H1 (cell line): ENCODE data around the gene TRAF3. TPM values are rescaled to one million over a fixed set of nuclear protein-coding genes. Genes with fewer than 3 reads are reported as not detected.
A peak's percentile ranks its signal among the peaks of the same experiment; 100 is the strongest.

Source experiments
- CTCF ChIA-PET: fragments of 300-600 bp; sonication (Branson Sonifier 250); formaldehyde crosslinking; loops from one replicate; lab custom pipeline; 2021; ENCODE audit not compliant: partially characterized antibody; lab: Charles Lee
- POLR2A ChIA-PET: fragments of 300-600 bp; sonication (Branson Sonifier 250); formaldehyde crosslinking; loops from one replicate; lab custom pipeline; 2021; ENCODE audit warnings: inconsistent platforms; ENCODE audit not compliant: partially characterized antibody; lab: Charles Lee
- DNase-seq, 2 experiments: peaks; one replicate each; pipeline versions ENCODE4 v3.0.0 to v3.0.0-alpha.2; 2010 to 2022; ENCODE audit warnings: low spot score in 2 of 2, low read depth in 1 of 2, mixed read lengths in 1 of 2
- FAIRE-seq: peaks from 2 replicates; lab custom pipeline; 2011; peaks lifted over from hg19 to GRCh38; lab: Jason Lieb, UNC
- H2AFZ ChIP-seq: 2 replicates; pipeline ENCODE4 v1.8.1; 2012; ENCODE audit warnings: low read length, inconsistent platforms
- H2AK5ac ChIP-seq: 2 replicates; pipeline ENCODE4 v1.6.1; 2013; ENCODE audit warnings: low read depth, low read length
- H2BK120ac ChIP-seq: replicated peaks from 2 replicates; pipeline ENCODE3; 2013; ENCODE audit warnings: low read depth, low read length, inconsistent platforms
- H2BK12ac ChIP-seq: 2 replicates; pipeline ENCODE4 v1.6.1; 2013; ENCODE audit warnings: low read depth, low read length
- H2BK15ac ChIP-seq: 2 replicates; pipeline ENCODE4 v1.6.1; 2013; ENCODE audit warnings: low read length
- H2BK20ac ChIP-seq: 2 replicates; pipeline ENCODE4 v1.6.1; 2013; ENCODE audit warnings: low read length
- H2BK5ac ChIP-seq: 2 replicates; pipeline ENCODE4 v1.6.1; 2013; ENCODE audit warnings: low read depth, low read length
- H3K14ac ChIP-seq: 2 replicates; pipeline ENCODE4 v1.6.1; 2013; ENCODE audit warnings: inconsistent platforms; ENCODE audit not compliant: insufficient read length
- H3K18ac ChIP-seq: 2 replicates; pipeline ENCODE4 v1.6.1; 2013; ENCODE audit warnings: low read length; ENCODE audit errors: extremely low read depth
- H3K23ac ChIP-seq: 2 replicates; pipeline ENCODE4 v1.6.1; 2013; ENCODE audit warnings: inconsistent platforms; ENCODE audit not compliant: insufficient read length
- H3K23me2 ChIP-seq: 2 replicates; pipeline ENCODE4 v1.6.1; 2013; ENCODE audit warnings: low read depth, low read length
- H3K27ac ChIP-seq: 2 replicates; pipeline ENCODE4 v1.6.1; 2011; ENCODE audit warnings: low read depth, low read length, inconsistent platforms
- H3K27me3 ChIP-seq, 4 experiments: replicated peaks in 1 of 4; 1 replicate in 1 of 4; 2 replicates in 3 of 4; pipeline versions ENCODE4 v1.6.1 to v1.8.1; 2011 to 2013; ENCODE audit warnings: low read length in 3 of 4, mild to moderate bottlenecking in 3 of 4, inconsistent platforms in 2 of 4, mixed read lengths in 2 of 4, moderate library complexity in 1 of 4; ENCODE audit not compliant: control insufficient read depth in 3 of 4, insufficient read depth in 3 of 4; ENCODE audit errors: extremely low read depth in 1 of 4
- H3K36me3 ChIP-seq, 4 experiments: 2 replicates each; pipeline versions ENCODE4 v1.6.1 to v1.8.1; 2011 to 2013; ENCODE audit warnings: mild to moderate bottlenecking in 4 of 4, low read length in 3 of 4, moderate library complexity in 2 of 4, control low read depth in 1 of 4, inconsistent platforms in 1 of 4; ENCODE audit not compliant: insufficient read depth in 4 of 4, control insufficient read depth in 2 of 4
- H3K4ac ChIP-seq: replicated peaks from 2 replicates; pipeline ENCODE3; 2013; ENCODE audit warnings: low read length, low read depth, mixed read lengths, inconsistent platforms; ENCODE audit not compliant: insufficient read length
- H3K4me1 ChIP-seq, 4 experiments: replicated peaks in 1 of 4; 1 replicate in 1 of 4; 2 replicates in 3 of 4; pipeline versions ENCODE4 v1.6.1 to v1.8.1; 2011 to 2013; ENCODE audit warnings: low read length in 3 of 4, inconsistent platforms in 2 of 4, mixed read lengths in 1 of 4; ENCODE audit not compliant: insufficient read depth in 4 of 4, control insufficient read depth in 3 of 4
- H3K4me2 ChIP-seq, 2 experiments: 2 replicates each; pipeline versions ENCODE4 v1.6.1 to v1.8.1; 2011 to 2013; ENCODE audit warnings: low read depth in 2 of 2, low read length in 2 of 2, control low read depth in 1 of 2, inconsistent platforms in 1 of 2, mild to moderate bottlenecking in 1 of 2; ENCODE audit not compliant: insufficient read depth in 1 of 2
- H3K4me3 ChIP-seq, 4 experiments: fragments of 200-600, 300-600 bp in 1 of 4; sonication (generic), shearing (Covaris generic), sonication (Bioruptor Twin) in 1 of 4; 2 replicates each; pipeline versions ENCODE4 v1.5.1 to v1.8.1; 2011 to 2016; ENCODE audit warnings: low read length in 4 of 4, low read depth in 3 of 4, control low read depth in 2 of 4, inconsistent platforms in 2 of 4, mild to moderate bottlenecking in 2 of 4, mixed read lengths in 1 of 4, moderate library complexity in 1 of 4; ENCODE audit not compliant: insufficient read depth in 2 of 4; ENCODE audit errors: extremely low read depth in 1 of 4
- H3K56ac ChIP-seq: replicated peaks from 2 replicates; pipeline ENCODE3; 2013; ENCODE audit warnings: low read depth, mild to moderate bottlenecking, mixed read lengths, low read length, inconsistent platforms; ENCODE audit not compliant: insufficient read length
- H3K79me1 ChIP-seq: 2 replicates; pipeline ENCODE4 v1.6.1; 2013; ENCODE audit warnings: low read depth, low read length, control low read depth
- H3K79me2 ChIP-seq, 2 experiments: 2 replicates each; pipeline versions ENCODE4 v1.6.1 to v1.8.1; 2012 to 2013; ENCODE audit warnings: low read length in 2 of 2, mild to moderate bottlenecking in 2 of 2, inconsistent platforms in 1 of 2; ENCODE audit not compliant: insufficient read depth in 2 of 2, control insufficient read depth in 1 of 2
- H3K9ac ChIP-seq, 4 experiments: replicated peaks in 1 of 4; 1 replicate in 1 of 4; 2 replicates in 3 of 4; pipeline versions ENCODE4 v1.6.1 to v1.8.1; 2011 to 2013; ENCODE audit warnings: low read depth in 3 of 4, low read length in 3 of 4, control low read depth in 2 of 4, mild to moderate bottlenecking in 2 of 4, moderate library complexity in 2 of 4, inconsistent platforms in 1 of 4; ENCODE audit errors: extremely low read depth in 1 of 4
- H3K9me3 ChIP-seq, 2 experiments: 2 replicates each; pipeline versions ENCODE4 v1.6.1 to v1.8.1; 2012 to 2013; ENCODE audit warnings: mild to moderate bottlenecking in 2 of 2, moderate library complexity in 2 of 2, control low read depth in 1 of 2, inconsistent platforms in 1 of 2, low read depth in 1 of 2, low read length in 1 of 2, mixed read lengths in 1 of 2; ENCODE audit not compliant: insufficient read depth in 2 of 2
- H4K20me1 ChIP-seq, 2 experiments: replicated peaks in 1 of 2; 2 replicates each; pipeline versions ENCODE3 to v1.8.1; 2011 to 2013; ENCODE audit warnings: inconsistent platforms in 2 of 2, low read length in 2 of 2, mild to moderate bottlenecking in 1 of 2; ENCODE audit not compliant: insufficient read depth in 2 of 2, control insufficient read depth in 1 of 2
- H4K5ac ChIP-seq: 2 replicates; pipeline ENCODE4 v1.6.1; 2013; ENCODE audit warnings: low read length, low read depth, mixed read lengths, inconsistent platforms; ENCODE audit not compliant: insufficient read length
- H4K8ac ChIP-seq: 2 replicates; pipeline ENCODE4 v1.8.0; 2013; ENCODE audit warnings: mild to moderate bottlenecking, moderate library complexity, low read length, inconsistent platforms; ENCODE audit not compliant: insufficient read depth; ENCODE audit errors: extremely low read depth
- H4K91ac ChIP-seq: replicated peaks from 2 replicates; pipeline ENCODE3; 2013; ENCODE audit warnings: low read length, mixed read lengths, inconsistent platforms; ENCODE audit not compliant: insufficient read length
- CBX5 ChIP-seq: fragments of 300-800, 300-1000 bp; sonication (generic); IDR thresholded peaks from 2 replicates; pipeline ENCODE4 v1.7.1; 2016; ENCODE audit warnings: antibody characterized with exemption, low read length, low read depth
- CBX8 ChIP-seq: fragments of 300-800, 300-1000 bp; sonication (generic); IDR thresholded peaks from 2 replicates; pipeline ENCODE4 v1.7.1; 2016; ENCODE audit warnings: low read depth, low read length, borderline replicate concordance
- CREB1 ChIP-seq: IDR thresholded peaks from 2 replicates; pipeline ENCODE4 v1.6.1; 2012; ENCODE audit warnings: inconsistent platforms
- FOSL1 ChIP-seq: IDR thresholded peaks from 2 replicates; pipeline ENCODE4 v1.6.1; 2011; ENCODE audit warnings: mild to moderate bottlenecking, low read depth, low read length, moderate library complexity; ENCODE audit not compliant: insufficient read depth
- GABPA ChIP-seq: IDR thresholded peaks from 2 replicates; pipeline ENCODE4 v1.6.1; 2011; ENCODE audit warnings: mild to moderate bottlenecking, low read length, moderate library complexity, borderline replicate concordance; ENCODE audit not compliant: insufficient read depth
- MAX ChIP-seq: IDR thresholded peaks from 2 replicates; pipeline ENCODE4 v1.6.1; 2012; ENCODE audit warnings: inconsistent platforms
- NRF1 ChIP-seq: IDR thresholded peaks from 2 replicates; pipeline ENCODE4 v1.6.1; 2011; ENCODE audit warnings: mild to moderate bottlenecking, low read depth, low read length, improper control_type of control experiment
- POLR2A ChIP-seq, 2 experiments: IDR thresholded peaks; 1 replicate in 1 of 2; 2 replicates in 1 of 2; pipeline ENCODE4 v1.6.1; 2011; ENCODE audit warnings: low read depth in 2 of 2, low read length in 2 of 2, mild to moderate bottlenecking in 2 of 2; ENCODE audit errors: control extremely low read depth in 1 of 2
- RFX5 ChIP-seq: IDR thresholded peaks from 2 replicates; pipeline ENCODE4 v1.6.1; 2011; ENCODE audit warnings: low read depth, low read length, improper control_type of control experiment, borderline replicate concordance
- SIN3A ChIP-seq, 2 experiments: IDR thresholded peaks in 1 of 2; conservative IDR thresholded peaks in 1 of 2; 2 replicates each; pipeline ENCODE4 v1.6.1; 2011 to 2012; ENCODE audit warnings: low read length in 2 of 2, improper control_type of control experiment in 1 of 2, low read depth in 1 of 2, mild to moderate bottlenecking in 1 of 2
- SUZ12 ChIP-seq: fragments of 200-600 bp; sonication (generic); IDR thresholded peaks from 2 replicates; pipeline ENCODE4 v1.6.1; 2012; ENCODE audit warnings: mild to moderate bottlenecking, inconsistent platforms, low read length, moderate library complexity, mixed read lengths
- TBP ChIP-seq: IDR thresholded peaks from 2 replicates; pipeline ENCODE4 v1.6.1; 2011; ENCODE audit warnings: low read depth, low read length, improper control_type of control experiment
- TCF12 ChIP-seq: IDR thresholded peaks from 2 replicates; pipeline ENCODE4 v1.6.1; 2011; ENCODE audit warnings: low read depth, mild to moderate bottlenecking, low read length
- WGBS, 2 experiments: shearing (Covaris generic) in 1 of 2; methylation state at CpG; one replicate each; pipeline versions ENCODE4 v1.1.6 to v1.1.7; 2013 to 2015; ENCODE audit warnings: low lambda C conversion rate in 2 of 2, mixed read lengths in 2 of 2, inconsistent platforms in 1 of 2, low coverage in 1 of 2, missing lambda C conversion rate in 1 of 2; ENCODE audit not compliant: insufficient replicate concordance in 2 of 2, insufficient coverage in 1 of 2, insufficient read length in 1 of 2; ENCODE audit errors: extremely low coverage in 1 of 2, missing lambda C conversion rate in 1 of 2; 5-methylcytosine and 5-hydroxymethylcytosine counted together
- polyA plus RNA-seq, 7 experiments: library from polyadenylated mRNA; depleted of rRNA in 3 of 7; stranded (reverse) in 5 of 7; unstranded in 2 of 7; fragments of >200 nt in 5 of 7; fragments of 200-250 nt in 2 of 7; gene quantifications; 1 replicate in 5 of 7; 2 replicates in 1 of 7; 4 replicates in 1 of 7; pipeline versions ENCODE4 v1.2.1 to v1.2.3, GENCODE V29; 2011 to 2013; ENCODE audit warnings: missing spikeins in 2 of 7, mixed read lengths in 2 of 7
- total RNA-seq: library from RNA; stranded (reverse); fragmentation: NEBNext Ultra II Directional; extraction: Animal tissue kit (Norgen Biotek cat#: 25700); gene quantifications from 2 replicates; pipeline ENCODE4 v1.2.1, GENCODE V29; 2021
- TF ChIP-seq, protein P1 (sequence below): IDR thresholded peaks from 2 replicates; pipeline ENCODE4 v1.6.1; 2012; ENCODE audit warnings: inconsistent platforms

Gene TRAF3
- total and polyA plus RNA-seq, 2 of the 8 experiments (the other 6 are each of a cell fraction or from before 2014, with no cell fraction given), result 5.8 to 12.1 TPM

- H4K8ac ChIP-seq, result no peak overlapping the region
- H3K4ac ChIP-seq, result peak overlapping the region; percentile 62
- POLR2A ChIA-PET, result interaction anchor here (0.6 to 0.8 kb wide), 2 partner anchors 8 to 347 kb away, joined by 3 to 5 read pairs; no protein-coding TSS in a partner anchor
- peak overlapping the region; percentile 71 for H4K91ac ChIP-seq
- no peaks in the 10 kb centered on the region for H3K27me3 ChIP-seq
- no peak overlapping the region for H3K23ac ChIP-seq
- no peak overlapping the region for H3K27ac ChIP-seq
- TF ChIP-seq GABPA, result no peak
- no peak for TF ChIP-seq SUZ12
- TF ChIP-seq RFX5, result no peak
- TF ChIP-seq MAX, result no peak
- no peak for TF ChIP-seq CBX8
- TF ChIP-seq, protein P1, sequence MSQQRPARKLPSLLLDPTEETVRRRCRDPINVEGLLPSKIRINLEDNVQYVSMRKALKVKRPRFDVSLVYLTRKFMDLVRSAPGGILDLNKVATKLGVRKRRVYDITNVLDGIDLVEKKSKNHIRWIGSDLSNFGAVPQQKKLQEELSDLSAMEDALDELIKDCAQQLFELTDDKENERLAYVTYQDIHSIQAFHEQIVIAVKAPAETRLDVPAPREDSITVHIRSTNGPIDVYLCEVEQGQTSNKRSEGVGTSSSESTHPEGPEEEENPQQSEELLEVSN, result no peak
- TF ChIP-seq CREB1, result no peak
- no peak for TF ChIP-seq POLR2A (IDR thresholded peaks at IDR 0.05; ENCODE audit: control extremely low read depth in 1 of 2, low read depth in 2 of 2, low read length in 2 of 2)
- no peak for TF ChIP-seq NRF1
- no peak for TF ChIP-seq FOSL1
- TF ChIP-seq TCF12, result no peak
- TF ChIP-seq SIN3A (conservative IDR thresholded peaks at IDR 0.05 in 1 of 2, IDR thresholded peaks at IDR 0.05 in 1 of 2; ENCODE audit: low read depth in 1 of 2, low read length in 2 of 2), result no peak
- TF ChIP-seq TBP, result no peak
- TF ChIP-seq CBX5, result no peak
- no peak overlapping the region for H3K56ac ChIP-seq
- H2BK12ac ChIP-seq, result 0 out of 2 replicates have a peak overlapping the region, but pooled peaks have one; percentile 35
- no peaks in the 10 kb centered on the region for H4K20me1 ChIP-seq
- no peaks in the 10 kb centered on the region for H3K23me2 ChIP-seq
- H3K18ac ChIP-seq, result peak overlapping the region; percentile 29
- no peaks in the 10 kb centered on the region for H3K36me3 ChIP-seq
- no peaks in the 10 kb centered on the region for H3K9me3 ChIP-seq
- H2BK20ac ChIP-seq, result no peak overlapping the region
- H3K4me2 ChIP-seq, result no peak overlapping the region
- no peak overlapping the region for H3K4me3 ChIP-seq
- 0 out of 2 replicates have a peak overlapping the region, but pooled peaks have one; percentile 38 for H2BK5ac ChIP-seq
- 91% methylated on average over 8 of the region's 8 CpGs; no CpG with 5 or more reads in 1 of the 2 experiments for WGBS, 2 experiments
- 0 out of 2 replicates have a peak, but pooled peaks cover 3% of the 10 kb centered on the region for H3K79me1 ChIP-seq
- no peak overlapping the region for H2AFZ ChIP-seq
- DNase-seq (no peak), FAIRE-seq (no peak)
- no peak overlapping the region for H4K5ac ChIP-seq
- no peak overlapping the region for H2AK5ac ChIP-seq
- peaks cover 0 to 8% of the 10 kb centered on the region in 2 experiments; a peak in 2 of 4 replicates for H3K79me2 ChIP-seq
- no peak overlapping the region for H3K9ac ChIP-seq
- peaks cover 5 to 11% (median 9%) of the 10 kb centered on the region in 4 experiments; a peak in 5 of 7 replicates for H3K4me1 ChIP-seq
- peak overlapping the region; percentile 76 for H2BK15ac ChIP-seq
- CTCF ChIA-PET, result no interaction called here
- no peak overlapping the region for H2BK120ac ChIP-seq
- H3K14ac ChIP-seq, result no peak overlapping the region
Observed at GRCh38 chr14:102824832-102825231, 47.6 kb downstream of the TRAF3 start.
